ENCODE measurements around the gene KPRP.

The KPRP gene, protein sequence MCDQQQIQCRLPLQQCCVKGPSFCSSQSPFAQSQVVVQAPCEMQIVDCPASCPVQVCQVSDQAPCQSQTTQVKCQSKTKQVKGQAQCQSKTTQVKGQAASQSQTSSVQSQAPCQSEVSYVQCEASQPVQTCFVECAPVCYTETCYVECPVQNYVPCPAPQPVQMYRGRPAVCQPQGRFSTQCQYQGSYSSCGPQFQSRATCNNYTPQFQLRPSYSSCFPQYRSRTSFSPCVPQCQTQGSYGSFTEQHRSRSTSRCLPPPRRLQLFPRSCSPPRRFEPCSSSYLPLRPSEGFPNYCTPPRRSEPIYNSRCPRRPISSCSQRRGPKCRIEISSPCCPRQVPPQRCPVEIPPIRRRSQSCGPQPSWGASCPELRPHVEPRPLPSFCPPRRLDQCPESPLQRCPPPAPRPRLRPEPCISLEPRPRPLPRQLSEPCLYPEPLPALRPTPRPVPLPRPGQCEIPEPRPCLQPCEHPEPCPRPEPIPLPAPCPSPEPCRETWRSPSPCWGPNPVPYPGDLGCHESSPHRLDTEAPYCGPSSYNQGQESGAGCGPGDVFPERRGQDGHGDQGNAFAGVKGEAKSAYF

GRCh38 chr1:152757747-152758146, at the start of gene KPRP:
Gene KPRP (plus strand): TSS chr1:152758025. CDS start chr1:152759589, 1,564 bp downstream.
- DNase-seq, result no peak

GRCh38 chr1:152718238-152718637, 39.6 kb upstream of the KPRP start:
- DNase-seq, result no peak

DNA sequence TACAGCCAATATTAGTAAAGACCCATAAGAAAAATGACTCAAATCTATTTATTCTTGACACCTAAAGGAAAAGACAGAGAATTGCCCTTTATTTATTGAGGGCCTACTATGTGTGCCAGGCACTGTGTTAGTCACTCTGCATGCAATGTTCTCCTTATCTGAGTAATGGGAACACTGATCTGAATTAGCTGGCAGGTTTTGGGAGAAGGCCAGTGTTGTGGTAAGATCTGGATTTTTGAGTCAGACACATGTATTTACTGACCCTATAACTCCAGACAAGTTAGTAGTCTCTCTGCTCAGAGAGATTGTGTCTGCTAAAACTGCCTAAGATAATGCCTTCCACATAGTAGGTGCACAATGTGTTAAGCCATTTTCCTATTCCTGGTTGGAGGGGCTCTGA, 32.6 kb upstream of the KPRP start:
- DNase-seq, result no peak

DNA sequence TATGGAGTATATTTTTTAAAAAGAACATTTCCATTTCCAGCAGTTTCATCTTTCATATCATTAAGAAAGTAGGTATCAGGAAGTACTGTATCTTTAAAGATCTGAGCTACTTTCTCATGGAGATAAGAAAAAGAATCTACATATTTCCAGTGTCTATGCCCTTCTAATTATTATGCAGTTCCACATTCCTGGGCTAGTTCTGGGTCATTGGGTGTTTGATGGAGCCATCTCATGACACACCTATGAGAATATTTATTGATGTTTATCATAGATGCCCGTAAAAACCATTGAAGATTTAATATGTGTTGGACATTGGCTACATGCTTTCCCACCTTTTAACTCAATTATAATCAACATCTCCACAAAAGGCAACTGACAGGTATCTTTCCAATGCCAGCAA, 28.8 kb upstream of the KPRP start:
- no peak for DNase-seq

GRCh38 chr1:152735648-152736047, 22.2 kb upstream of the KPRP start:
- DNase-seq, result peak; percentile 25

GRCh38 chr1:152737997-152738396, 19.8 kb upstream of the KPRP start:
- no peak for DNase-seq

- no peak for DNase-seq
Observed at GRCh38 chr1:152739841-152740240, 18.0 kb upstream of the KPRP start.

DNA sequence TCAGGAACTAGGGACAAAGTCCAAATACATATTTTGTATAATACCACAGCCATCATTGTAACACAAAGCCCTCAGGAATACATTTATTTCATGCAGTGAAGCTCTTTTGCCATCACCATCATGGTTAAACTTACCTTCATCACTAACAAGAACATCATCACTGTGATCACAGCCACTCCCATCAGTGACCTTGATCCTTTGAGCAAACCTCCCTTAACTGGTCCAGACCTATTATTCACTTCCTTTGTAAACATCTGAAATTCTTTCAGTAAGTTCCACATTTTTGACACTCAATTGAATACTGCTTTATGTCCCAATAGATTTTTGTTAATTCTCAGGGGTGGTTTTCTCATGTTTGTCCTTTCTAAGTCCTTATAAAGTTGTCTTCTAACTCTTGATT, 16.2 kb upstream of the KPRP start:
- DNase-seq, result no peak

- DNase-seq, result no peak
Observed at GRCh38 chr1:152743371-152744145, 14.3 kb upstream of the KPRP start.

DNA sequence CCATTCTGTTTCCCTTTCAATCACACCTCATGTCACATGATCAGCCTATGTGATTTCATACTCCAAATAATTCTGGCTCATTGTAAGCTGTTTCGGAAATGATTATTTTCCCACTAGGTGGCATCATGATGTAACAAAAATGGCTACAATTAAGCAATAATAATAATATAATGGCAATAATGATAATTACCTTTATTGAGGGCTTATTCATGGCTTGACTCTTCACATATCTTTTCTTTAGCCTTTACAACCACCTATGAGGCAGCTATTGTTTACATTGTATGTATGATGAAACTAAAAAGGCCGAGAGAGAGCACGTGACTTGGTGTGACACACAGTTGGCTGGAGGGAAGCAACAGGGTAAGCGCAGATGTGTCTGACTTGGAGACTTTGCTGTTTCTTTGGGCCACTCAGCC, 12.5 kb upstream of the KPRP start:
- peak; percentile 10 for DNase-seq

DNA sequence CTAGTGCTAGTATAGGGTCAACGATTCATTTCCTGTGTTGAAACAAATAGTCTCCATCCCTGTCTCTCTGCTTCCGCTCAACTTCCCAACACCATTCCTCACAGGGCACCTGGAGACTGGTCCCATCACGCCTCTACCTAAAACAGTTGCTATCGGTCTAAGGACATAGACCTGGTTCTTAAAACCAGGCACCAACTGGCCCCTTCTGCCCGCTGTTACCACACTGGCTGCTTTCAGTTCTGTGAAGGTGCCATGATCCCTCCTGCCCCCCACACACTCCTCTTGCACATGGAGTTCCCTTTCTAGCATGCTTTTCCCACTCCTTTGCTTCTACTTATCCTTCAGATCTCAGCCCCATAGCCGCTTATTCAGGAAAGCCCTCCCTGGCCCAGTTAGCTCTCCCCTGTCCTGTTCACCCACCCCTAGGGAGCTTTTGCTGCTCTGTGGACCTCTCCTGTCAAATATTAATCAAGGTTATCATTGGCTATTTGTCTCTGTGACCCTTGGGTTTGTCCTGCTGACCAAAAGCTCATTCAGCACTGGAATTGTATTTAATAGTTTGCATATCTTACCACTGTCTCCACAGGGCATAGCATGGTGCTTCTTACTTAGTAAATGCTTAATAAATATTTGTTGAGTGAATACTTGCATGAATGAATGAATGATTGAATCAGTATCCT, 11.9 kb upstream of the KPRP start:
- no peak for DNase-seq

DNA sequence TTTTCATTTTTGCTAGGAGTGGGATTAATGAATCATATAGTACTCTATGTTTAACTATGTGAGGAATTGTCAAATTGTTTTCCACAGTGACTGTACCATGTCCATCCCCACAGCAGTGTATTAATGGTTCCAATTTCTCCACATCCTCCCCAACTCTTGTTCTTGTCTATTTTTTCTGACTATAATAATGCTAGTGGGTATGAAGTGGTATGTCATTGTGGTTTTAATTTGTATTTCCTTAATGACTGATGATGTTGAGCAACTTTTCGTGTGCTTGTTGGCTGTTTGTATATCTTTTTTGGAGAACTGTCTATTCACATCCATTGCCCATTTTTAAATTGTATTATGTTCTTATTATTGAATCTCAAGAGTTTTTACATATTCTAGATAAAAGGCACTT, 10.0 kb upstream of the KPRP start:
- DNase-seq, result peak; percentile 17

DNA sequence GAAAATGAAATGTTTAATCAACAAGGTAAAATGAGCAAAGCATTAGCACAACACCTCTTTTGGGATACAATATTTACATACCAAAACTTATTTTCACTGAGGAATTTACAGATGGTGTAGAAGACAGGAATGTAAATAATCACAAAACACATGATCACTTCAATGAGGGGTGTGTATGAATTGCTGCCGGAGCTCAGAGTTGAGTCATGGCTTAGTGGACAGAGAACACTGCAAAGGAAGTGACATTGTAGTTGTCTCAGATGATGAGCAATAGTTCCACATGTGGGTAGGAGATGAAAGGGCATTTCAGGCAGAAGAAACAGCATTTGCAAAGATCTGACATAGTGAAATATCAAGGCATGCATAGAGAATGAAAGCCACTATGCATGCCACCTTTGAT, 5.6 kb upstream of the KPRP start:
- no peak for DNase-seq

GRCh38 chr1:152753586-152753985, 4.2 kb upstream of the KPRP start:
- DNase-seq, result no peak

DNA sequence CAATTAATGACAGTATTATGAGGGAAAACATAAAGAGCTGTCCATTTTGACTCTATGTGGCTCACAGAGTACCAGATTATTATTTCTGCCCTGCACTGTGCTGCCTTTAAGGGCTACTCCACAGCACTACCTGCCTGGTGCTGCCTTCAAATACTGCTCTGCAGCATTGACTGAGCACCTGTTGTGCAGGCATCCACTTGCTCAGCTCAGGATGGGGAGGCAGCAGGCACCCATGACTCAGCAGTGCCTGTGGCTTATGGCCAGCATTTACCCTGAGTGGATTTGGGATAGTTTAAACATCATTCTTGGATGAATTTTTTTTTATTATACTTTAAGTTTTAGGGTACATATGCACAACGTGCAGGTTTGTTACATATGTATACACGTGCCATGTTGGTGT, 953 bp upstream of the KPRP start:
- no peak for DNase-seq

GRCh38 chr1:152758636-152759035, 811 bp downstream of the KPRP start:
- no peak for DNase-seq

- DNase-seq, result no peak
Observed at GRCh38 chr1:152759453-152760173, 1.8 kb downstream of the KPRP start.

DNA sequence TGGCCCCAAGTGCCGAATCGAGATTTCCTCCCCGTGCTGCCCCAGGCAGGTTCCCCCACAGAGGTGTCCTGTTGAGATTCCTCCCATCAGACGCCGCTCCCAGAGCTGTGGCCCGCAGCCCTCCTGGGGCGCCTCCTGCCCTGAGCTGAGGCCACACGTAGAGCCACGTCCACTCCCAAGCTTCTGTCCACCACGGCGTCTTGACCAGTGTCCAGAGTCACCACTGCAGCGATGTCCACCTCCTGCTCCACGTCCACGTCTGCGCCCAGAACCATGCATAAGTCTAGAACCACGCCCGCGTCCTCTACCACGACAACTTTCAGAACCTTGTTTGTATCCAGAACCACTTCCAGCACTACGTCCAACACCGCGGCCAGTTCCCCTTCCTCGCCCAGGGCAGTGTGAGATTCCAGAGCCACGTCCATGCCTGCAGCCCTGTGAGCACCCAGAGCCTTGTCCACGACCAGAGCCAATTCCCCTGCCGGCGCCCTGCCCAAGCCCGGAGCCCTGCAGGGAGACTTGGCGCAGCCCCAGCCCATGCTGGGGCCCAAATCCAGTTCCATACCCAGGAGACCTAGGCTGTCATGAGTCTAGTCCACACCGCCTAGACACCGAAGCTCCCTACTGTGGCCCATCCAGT, 2.8 kb downstream of the KPRP start:
- DNase-seq, result no peak

DNA sequence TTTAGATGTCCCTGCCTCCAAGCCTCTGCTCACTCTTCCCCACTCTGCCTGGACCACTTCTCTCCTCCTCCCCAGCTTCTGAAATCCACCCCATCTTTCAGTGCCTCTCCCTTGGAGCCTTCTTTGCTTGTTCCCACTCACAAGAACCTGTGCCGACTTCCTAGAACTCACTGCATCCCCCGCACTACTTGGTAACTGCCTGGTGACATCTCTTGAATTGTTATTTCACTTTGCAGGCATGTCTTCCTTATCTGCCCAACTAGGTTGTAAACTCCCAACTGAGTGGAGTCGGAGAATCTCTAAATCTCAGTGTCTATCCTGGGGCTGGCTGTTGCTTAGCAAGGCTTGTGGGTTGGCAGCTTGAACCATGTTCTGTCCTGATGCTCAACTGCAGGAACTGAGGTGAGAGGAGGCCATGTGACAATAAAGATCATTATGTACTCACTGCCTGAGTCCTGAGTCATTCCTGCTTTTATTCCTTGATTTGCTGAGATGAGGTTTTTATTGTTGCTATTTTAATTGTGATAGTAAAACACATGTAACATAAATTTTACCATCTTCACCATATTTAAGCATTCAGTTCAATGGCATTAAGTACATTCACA, 3.9 kb downstream of the KPRP start:
- DNase-seq, result no peak

DNA sequence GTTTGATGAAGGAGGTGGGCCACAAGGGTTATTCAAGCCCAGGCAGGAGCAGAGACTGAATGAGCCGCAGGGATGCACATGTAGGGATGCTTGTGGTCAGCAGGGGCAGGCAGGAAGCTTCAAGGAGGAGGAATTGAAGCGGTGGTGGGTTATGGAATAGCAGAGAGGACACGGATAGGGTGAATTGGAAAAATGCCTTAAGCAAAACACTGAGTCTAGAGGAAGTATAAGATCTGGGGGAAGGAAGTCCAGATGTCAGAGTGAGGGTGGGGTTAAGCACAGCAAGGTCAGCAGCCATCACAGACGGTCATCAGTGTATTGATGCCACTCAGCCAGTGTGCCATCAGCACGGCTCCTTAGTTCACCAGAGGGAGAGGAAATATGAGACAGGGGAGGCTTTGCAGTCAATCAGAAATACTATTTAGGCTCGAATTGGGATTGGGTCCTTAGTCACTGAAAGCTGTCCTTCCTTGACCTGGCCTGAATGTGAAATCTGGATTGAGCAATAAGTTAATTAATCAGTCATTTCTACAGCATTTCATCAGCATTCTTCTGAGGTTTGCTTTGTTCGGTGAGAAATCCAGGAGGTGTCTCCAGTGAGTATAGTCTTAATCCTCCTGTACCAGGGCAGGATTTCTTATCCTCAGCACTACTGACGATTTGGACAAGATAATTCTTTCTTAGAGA, 11.2 kb downstream of the KPRP start:
- DNase-seq, result no peak

DNA sequence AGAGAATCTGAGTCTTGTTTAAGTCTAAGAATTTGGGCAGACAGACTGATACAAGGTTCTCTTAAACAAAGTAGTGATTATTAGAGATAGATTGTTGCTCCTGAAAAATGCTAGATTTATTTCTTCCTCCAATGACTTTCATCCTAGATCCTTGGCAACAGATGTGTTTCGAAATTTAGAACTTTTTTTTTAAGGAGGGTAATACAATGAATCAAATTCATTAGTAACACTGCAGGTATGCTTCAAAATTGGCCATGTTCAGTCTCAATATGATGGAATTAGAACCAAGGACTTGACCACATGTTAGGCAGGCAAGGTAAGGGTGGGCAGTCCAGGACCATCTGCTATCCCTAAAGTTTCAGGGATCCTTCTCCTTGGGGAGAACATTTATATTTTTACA, 12.6 kb downstream of the KPRP start:
- DNase-seq, result no peak

Data from hematopoietic multipotent progenitor cell treated with erythropoietin and hydrocortisone succinate and interleukin-3 and kit ligand, for 4 days (in vitro differentiated cells).